Skin epidermis (tissue), 12 donors: ENCODE measurements around the gene NECAP2.

Source experiments
- H3K27ac ChIP-seq, 21 experiments: fragments of 200-600 bp; sonication (generic) in 11 of 21; one replicate each; pipeline ENCODE4 v1.5.0; 2020; ENCODE audit warnings: mild to moderate bottlenecking in 3 of 21, inconsistent platforms in 2 of 21, moderate library complexity in 2 of 21
- H3K4me3 ChIP-seq, 7 experiments: fragments of 200-600 bp; sonication (generic) in 2 of 7; one replicate each; pipeline ENCODE4 v1.5.0; 2020; ENCODE audit warnings: inconsistent platforms in 2 of 7, mild to moderate bottlenecking in 2 of 7, moderate library complexity in 1 of 7

NECAP2 gene

DNA sequence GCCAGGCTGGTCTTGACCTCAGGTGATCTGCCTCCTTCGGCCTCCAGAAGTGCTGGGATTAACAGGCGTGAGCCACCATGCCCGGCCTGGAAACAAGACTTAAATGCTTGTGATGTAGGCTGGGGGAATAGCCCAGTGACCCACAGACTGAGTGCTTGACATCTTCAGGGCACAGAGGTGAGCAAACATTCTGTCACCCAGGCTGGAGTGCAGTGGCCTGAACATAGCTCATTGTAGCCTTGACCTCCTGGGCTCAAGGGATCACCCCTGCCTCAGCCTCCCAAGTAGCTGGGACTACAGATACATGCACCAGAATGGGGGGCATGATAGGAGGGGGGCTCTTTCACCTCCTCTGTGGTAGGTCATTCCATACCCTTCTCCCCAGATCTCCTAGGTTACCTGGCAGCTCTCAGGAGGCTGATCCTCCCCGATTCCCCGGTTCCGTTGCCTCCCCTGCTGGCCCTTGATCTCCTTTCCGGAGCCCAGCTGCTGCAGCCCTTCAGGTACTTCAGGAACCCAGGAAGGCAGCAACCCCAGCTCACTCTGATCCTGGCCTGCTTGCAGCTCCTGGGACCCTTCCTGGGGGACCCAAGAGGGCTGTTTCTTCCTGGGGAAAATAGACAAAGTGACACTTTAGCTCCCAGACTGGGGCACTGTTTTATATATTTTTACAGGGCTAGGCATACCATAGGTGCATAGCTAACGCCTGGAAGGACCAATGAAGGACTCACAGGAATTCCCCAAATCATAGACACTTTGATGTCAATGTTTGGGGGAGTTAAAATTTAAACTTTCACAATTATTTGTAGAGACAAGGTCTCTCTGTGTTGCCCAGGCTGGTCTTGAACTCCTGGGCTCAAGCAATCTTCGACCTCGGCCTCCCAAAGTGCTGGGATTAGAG lies 15.1 kb upstream of the NECAP2 start:
- Histone ChIP-seq H3K27ac (no peak overlapping the region), H3K4me3 (no peak overlapping the region)

DNA sequence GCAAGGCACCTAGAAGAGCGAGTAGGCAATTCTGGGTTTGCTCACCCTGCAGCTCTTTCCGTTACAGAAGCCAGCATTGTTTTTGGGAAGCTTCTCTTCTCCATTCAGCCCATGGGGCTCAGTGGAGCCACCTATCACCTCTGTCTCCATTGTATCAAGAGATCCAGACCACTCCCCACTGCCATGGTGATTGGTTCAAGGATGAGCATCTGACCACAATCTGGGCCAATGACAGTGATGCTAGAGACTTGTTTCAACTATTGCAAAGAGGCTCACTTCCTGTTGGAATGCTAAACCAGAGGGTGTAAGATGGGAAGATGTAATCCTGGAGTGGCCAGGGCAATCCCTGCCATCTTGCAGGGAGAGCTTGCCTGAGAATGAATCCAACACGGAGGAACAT lies 9.9 kb upstream of the NECAP2 start:
- no peak overlapping the region for H3K27ac ChIP-seq

DNA sequence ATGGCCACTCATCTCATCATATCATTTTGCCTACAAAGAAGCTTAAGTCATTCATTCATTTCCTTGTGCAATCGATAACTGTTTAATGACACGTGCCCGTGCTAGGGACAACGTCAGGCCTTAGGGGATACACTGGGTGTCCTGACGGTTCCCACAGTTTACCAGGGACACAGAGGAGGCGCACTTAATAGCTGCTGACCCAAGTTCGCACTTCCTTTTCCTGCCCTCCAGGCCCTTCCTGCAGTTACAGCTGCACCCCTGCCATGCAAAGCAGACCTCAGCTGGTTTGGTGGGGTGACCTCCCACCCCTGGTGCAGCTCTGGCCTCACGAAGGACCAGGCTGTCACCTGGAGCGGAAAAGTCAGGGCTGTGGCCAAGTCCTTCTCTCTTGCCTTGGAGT lies 7.5 kb upstream of the NECAP2 start:
- Histone ChIP-seq H3K27ac (no peak overlapping the region), H3K4me3 (no peak overlapping the region)

More for the DNA sequence above, 9.9 kb upstream of the NECAP2 start:
- no peak overlapping the region for H3K4me3 ChIP-seq

DNA sequence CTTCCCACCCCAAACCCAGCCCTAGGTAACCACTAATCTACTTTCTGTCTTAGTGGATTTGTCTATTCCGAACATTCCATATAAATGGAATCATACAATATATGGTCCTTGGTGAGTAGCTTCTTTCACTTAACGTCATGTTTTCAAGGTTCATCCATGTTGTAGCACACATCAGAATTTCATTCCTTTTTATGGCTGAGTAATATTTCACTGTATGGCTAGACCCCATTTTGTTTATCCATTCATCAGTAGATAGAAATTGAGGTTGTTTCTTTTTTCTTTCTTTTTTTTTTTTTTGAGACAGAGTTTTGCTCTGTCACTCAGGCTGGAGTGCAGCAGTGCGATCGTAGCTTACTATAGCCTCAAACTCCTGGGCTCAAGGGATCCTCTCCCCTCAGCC lies 6.5 kb upstream of the NECAP2 start:
- no peak overlapping the region for H3K27ac ChIP-seq
- H3K4me3 ChIP-seq, result no peak overlapping the region

DNA sequence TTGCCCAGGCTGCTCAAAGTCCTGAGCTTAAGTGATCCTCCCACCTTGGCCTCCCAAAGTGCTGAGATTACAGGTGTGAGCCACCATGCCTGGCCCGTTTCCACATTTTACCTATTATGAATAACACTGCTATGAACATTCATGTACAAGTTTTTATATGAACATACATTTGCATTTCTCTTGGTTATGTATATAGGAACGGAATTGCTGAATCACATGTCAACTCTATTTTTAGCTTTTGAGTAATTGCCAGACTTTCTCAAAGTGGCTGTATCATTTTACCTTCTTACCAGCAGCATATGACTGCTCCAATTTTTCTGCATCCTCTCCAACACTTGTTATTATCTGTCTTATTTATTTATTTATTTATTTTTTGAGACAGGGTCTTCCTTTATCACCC lies 6.0 kb upstream of the NECAP2 start:
- Histone ChIP-seq H3K27ac (no peak overlapping the region), H3K4me3 (no peak overlapping the region)

DNA sequence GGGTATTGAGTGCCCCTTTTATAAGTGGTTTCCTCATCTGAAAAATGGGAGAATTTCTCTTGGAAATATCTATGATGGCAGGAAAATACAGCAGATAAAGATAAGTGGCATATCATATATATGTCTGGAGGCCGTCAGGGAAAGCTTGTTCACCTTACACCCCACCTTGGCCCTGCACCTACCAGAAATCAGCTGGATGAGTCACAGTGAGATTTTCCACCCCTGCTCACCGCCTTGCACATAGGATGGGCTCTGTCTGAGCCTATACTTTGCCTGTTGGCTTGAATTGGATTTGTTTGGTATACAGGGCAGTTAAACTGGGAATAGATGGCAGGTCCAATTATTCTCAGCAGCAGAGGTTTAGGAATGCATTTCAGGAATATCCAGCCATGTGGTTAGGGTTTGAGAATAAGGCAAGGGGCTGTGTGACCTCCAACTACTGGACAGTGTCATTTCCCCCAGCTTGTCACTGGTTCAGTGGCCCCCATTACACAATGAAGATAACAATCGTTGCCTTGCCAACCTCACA lies 3.5 kb upstream of the NECAP2 start, which contains the start of gene SPATA21:
Gene SPATA21 (minus strand): TSS at position 479 of the 529 bp plus-strand sequence. CDS start 6,053 bp downstream, outside the sequence.
- H3K4me3 ChIP-seq, result no peak within 1 kb of the TSS
- H3K27ac ChIP-seq, result no peak within 1 kb of the TSS

DNA sequence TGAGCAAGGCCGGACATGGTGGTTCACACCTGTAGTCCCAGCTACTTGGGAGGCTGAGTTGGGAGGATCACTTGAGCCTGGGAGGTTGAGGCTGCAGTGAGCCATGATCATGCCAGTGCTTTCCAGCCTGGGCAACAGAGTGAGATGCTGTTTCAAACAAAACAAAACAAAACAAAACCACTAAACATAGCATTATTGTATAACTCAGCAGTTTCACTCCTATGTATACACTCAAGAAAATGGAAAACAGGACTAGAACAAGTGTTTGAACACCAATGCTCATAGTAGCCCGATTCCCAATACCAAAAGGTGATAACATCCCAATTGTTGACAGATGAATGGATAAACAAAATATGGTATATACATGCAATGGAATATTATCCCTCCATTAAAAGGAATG lies 2.0 kb upstream of the NECAP2 start:
- H3K27ac ChIP-seq, result no peak overlapping the region
- H3K4me3 ChIP-seq, result no peak overlapping the region

DNA sequence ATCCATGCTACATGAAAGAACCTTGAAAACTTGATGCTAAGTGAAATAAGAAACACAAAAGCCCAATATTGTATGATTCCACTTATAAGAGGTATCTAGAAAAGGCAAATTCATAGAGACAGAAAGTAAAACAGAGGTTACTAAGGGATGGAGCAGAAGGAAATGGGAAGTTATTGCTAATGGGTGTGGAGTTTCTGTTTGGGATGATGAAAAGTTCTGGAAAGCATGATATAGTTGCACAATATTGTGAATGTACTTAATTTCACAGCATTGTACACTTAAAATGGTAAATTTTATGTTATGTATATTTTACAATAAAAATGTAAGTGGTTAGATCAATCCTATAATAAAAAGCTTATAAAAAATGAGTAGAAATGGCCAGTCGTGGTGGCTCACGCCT lies 1.6 kb upstream of the NECAP2 start:
- Histone ChIP-seq H3K27ac (no peak overlapping the region), H3K4me3 (no peak overlapping the region)

DNA sequence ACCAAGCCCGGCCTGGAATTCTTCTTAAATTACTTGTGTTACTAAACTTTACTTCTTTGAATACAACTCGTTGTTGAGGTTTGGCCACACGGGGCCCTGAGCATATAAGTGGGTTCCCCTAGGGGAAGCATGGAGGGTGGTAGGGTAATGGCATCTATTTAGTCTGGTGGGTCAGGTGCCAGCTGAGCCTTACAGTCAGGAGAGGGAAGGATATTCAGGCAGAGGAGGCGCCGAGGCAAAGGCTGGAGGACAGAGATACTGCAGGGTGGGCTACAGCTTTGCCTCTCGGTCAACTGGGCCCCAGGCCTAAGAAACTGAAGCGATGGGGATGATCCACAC lies 424 bp upstream of the NECAP2 start:
- peak overlapping the region in 6 of 7 experiments; percentile 80 to 97 (median 90) for H3K4me3 ChIP-seq
- peak overlapping the region in 20 of 21 experiments; percentile 29 to 98 (median 90) for H3K27ac ChIP-seq

DNA sequence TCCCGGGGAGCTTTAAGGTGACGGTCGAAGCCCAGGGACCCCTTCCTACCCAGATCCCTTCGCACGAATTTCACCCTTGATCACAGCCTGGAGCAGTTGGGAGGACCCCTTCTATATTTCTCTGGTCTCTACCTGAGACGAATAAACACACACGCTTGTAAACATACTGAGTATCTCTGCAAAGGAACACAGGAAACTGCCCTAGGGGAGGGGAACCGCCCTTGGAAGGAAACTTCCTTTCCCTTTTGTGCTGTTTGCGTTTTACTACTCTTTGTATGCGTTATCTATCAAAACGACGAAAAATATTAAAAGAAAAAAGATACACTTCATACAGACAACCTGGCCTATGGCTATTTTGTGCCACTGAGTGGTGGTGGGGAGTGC lies 750 bp downstream of the NECAP2 start:
- H3K4me3 ChIP-seq, result peak overlapping the region; percentile 80 to 97 (median 91)
- peak overlapping the region; percentile 32 to 98 (median 90) for H3K27ac ChIP-seq

DNA sequence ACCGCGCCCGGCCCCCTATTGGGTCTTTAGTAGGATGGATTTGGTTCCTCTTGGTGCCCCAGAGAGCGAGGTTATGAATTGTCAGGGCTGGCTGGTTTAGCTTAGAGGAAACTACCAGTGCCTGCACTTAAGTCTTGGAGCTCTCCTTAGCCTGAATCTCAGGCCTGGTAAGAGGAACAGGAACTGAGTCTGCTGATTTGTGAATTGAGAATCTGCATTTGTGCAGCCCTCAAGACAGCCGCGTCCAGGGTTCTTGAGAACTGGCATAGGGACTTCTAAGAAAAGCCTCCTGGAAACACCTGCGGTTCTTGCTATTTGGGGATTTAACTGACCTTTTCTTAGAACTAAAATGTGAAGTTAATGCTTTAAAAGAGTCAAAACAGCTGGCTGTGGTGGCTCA lies 1.7 kb downstream of the NECAP2 start:
- Histone ChIP-seq H3K27ac (peak overlapping the region in 6 of 21 experiments; percentile 15 to 98 (median 32)), H3K4me3 (peak overlapping the region in 2 of 7 experiments; percentile 1 to 95)

DNA sequence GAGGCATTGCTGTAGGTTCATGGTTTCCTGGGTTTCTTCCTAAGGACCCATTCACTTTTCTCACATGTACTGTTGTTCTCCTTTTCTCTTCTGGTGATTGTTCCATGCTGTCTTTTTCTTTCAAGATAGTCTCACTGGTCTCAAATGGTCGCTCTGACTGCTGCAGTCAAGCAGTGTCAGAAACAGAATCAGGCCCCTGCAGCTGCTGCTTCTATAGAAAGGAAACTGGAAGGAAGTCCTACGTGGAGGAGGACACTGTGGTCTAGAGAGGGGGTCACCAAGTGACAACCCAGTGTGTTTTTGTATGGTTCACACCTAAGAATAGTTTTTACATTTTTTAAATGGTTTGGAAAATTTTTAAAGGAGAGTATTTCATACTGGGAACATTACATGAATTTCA lies 2.4 kb downstream of the NECAP2 start:
- H3K27ac ChIP-seq, result peak overlapping the region in 6 of 21 experiments; percentile 3 to 98 (median 24)
- no peak overlapping the region for H3K4me3 ChIP-seq

DNA sequence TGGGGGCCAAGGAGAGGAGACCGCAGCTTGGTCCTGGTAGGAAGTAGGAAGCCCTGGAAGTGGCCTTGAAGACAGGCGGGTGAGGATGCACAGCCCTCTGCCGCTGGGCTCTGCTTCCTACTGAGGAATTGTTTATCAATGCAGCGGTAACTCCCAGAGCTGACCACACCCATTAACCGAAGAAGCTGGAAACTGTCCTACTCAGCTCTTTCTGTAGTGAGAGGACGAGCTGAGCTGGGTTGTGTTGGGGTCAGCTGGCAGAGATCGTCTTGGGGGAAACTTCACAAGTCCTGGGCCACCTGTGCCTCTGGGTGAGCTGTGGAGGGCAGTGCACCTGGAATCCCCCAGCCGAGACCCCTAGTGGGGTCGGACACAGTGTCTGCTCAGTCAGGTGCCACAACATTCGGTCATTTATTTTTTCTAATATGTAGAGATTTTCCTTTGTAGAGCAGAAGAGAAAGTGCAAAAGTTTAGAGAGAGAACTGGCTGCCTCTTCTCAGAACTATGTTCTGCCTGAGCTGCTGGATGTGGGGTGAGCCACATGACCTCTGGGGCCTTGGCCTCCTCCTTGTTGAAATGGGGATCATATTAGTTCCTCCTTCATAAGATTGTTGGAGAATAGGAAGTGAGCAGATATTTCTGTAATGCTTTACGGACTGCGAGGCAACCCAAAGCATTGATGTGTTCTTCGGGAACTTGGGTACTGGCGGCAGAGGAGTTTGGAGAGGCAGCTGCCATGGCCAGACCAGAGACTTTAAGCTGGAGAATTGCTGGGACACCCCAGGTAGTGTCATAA lies 3.6 kb downstream of the NECAP2 start:
- Histone ChIP-seq H3K27ac (peak overlapping the region in 5 of 21 experiments; percentile 3 to 67 (median 57)), H3K4me3 (no peak overlapping the region)

DNA sequence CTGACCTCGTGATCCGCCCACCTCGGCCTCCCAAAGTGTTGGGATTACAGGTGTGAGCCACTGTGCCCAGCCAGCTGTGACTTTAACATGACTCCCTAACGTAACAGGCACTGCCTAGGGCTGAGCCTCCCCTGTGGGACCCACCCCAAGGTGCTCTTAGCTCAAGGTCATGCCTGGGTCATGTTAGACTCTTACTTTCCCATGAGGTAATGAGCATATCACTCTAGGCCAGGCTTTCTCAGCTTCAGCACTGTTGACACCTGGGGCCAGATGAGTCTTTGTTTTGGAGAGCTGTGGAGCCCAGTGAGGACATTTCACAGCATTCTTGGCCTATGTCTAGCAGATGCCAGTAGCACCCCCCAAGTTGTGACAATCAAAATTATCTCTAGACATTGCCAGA lies 4.5 kb downstream of the NECAP2 start:
- Histone ChIP-seq H3K4me3 (no peak overlapping the region), H3K27ac (peak overlapping the region in 1 of 21 experiments; percentile 13)

DNA sequence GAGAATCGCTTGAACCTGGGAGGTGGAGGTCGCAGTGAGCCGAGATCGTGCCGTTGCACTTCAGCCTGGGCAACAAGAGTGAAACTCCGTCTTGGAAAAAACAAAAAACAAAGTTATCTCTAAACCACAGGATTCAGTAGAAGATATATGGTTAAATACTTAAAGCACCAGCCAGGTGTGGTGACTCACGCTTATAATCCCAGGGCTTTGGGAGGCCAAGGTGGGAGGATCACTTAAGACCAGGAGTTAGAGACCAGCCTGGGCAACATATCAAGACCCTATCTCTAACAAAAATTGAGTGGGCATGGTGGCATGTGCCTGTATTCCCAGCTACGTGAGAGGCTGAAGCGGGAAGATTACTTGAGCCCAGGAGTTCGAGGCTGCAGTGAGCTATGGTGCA lies 5.6 kb downstream of the NECAP2 start:
- no peak overlapping the region for H3K27ac ChIP-seq

DNA sequence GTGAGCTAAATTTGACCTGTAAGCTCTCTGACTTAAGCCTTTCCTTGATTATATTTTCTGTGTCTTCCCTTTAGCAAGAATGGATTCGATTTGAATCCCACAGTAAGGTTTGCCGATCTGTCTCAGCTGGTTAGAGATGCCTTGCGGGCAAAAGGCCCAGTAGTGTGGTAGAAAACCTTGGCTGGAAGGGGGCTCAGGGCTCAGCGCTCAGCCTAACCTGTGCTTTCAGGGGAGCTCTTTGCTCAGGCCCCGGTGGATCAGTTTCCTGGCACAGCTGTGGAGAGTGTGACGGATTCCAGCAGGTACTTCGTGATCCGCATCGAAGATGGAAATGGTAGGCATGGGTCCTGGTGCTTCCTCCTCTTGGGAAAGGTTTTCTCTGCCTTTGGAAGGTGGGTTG lies 7.1 kb downstream of the NECAP2 start:
- Histone ChIP-seq H3K27ac (no peak overlapping the region), H3K4me3 (no peak overlapping the region)

More for the DNA sequence above, 5.6 kb downstream of the NECAP2 start:
- H3K4me3 ChIP-seq, result no peak overlapping the region

DNA sequence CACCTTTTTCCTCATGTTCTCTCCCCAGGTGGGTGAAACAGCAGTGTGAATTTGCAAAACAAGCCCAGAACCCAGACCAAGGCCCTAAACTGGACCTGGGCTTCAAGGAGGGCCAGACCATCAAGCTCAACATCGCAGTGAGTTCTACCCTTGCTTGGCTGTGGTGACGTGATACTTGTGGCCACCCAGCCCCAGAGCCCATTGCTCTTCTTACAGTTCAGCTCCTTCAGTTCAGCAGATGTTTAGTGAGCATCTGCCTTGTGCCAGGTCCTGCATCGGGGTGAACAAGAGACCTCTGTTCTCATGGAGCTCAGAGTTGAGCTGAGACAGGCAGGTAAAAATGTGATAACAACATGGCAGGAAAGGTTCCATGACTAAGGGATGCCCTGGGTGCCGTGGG lies 8.5 kb downstream of the NECAP2 start:
- Histone ChIP-seq H3K27ac (no peak overlapping the region), H3K4me3 (no peak overlapping the region)

DNA sequence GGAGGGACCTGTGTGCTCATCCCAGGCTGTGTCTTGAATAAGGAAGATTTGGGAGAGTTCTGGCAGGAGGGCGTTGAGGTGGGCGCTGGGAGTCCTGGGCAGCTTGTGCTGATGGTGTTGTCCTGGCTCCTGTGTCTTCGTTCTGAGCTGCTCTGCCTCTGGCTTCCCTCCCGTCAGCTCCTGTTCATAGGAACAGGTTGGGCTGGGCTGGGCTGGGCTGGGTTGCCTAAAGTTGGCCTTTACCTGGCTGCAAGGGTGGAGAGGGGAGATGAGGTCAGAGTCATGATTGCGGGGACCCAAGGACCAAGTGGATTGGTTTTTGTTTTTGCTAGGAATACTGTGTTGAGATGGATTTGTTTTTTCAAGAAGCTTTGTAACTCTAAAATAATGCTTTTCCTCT lies 9.1 kb downstream of the NECAP2 start:
- H3K27ac ChIP-seq, result no peak overlapping the region
- H3K4me3 ChIP-seq, result no peak overlapping the region

DNA sequence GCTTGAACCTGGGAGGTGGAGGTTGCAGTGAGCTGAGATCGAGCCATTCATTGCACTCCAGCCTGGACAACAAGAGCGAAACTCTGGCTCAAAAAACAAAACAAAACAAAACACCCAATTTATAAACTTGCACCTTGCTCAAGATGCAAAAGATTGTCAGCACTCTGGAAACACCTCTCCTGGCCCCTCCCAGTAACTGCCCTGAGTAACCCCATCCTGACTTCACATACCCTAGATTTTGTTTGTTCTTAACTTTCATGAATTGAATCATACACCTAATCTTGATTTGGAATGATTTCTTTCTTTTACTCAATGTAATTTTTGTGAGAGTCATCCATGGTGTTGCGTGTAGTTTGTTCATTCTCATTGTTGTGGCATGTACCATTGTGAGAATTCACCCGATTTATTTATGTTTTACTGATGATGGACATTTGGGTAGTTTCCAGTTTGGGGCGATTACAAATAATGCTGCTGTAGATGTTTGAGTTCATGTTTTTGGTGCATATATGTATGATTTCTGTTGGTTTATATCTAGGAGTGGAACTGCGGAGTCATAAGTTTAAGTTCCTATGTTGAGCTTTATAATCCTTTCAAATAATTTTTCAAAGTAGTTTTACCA lies 10.4 kb downstream of the NECAP2 start:
- Histone ChIP-seq H3K4me3 (no peak overlapping the region), H3K27ac (no peak overlapping the region)
